ENCODE results near the gene ECT2L. TPM values are rescaled to one million over a fixed set of nuclear protein-coding genes. Genes with fewer than 3 reads are reported as not detected.

The ECT2L gene
- total RNA-seq, 1 experiment from 2014 or later = not detected

DNA sequence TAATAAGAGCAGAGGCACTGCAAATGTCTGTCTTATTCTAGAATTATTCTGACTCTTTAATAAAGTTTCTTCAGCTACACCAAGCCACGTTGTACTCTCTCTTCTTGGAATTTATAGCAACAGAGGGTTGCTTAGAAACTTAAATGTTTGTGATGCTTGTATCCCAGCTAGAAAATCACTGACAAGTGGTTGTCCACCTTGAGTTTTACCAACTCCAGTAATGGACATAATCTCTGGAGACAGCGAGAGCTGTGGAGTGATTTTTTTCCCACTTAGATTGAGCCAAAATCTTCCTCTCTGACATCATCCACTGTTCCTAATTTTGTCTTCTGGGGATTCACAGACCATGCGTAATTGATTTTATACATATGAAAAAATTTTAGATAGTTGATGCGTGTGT, 8.0 kb downstream of the ECT2L start:
- Histone ChIP-seq H3K9me3 (ENCODE audit: low read depth, low read length, poor library complexity, severe bottlenecking) (no peaks in the 10 kb centered on the region), H3K36me3 (ENCODE audit: insufficient read depth, low read length, poor library complexity, severe bottlenecking) (no peaks in the 10 kb centered on the region), H3K4me1 (ENCODE audit: insufficient read depth, low read length, poor library complexity, severe bottlenecking) (no peaks in the 10 kb centered on the region), H3K4me3 (ENCODE audit: low read depth, low read length, poor library complexity, severe bottlenecking) (no peak overlapping the region), H3K27me3 (replicated peaks; ENCODE audit: insufficient read depth, low read depth, low read length, poor library complexity) (no peaks in the 10 kb centered on the region), H3K27ac (ENCODE audit: low read depth, low read length, poor library complexity, severe bottlenecking) (no peak overlapping the region)
- no peak for DNase-seq (ENCODE audit: low spot score)
- intact Hi-C loops (cut with micrococcal nuclease; ENCODE audit: unreplicated experiment) = no loop called here
- TF ChIP-seq, protein P1, sequence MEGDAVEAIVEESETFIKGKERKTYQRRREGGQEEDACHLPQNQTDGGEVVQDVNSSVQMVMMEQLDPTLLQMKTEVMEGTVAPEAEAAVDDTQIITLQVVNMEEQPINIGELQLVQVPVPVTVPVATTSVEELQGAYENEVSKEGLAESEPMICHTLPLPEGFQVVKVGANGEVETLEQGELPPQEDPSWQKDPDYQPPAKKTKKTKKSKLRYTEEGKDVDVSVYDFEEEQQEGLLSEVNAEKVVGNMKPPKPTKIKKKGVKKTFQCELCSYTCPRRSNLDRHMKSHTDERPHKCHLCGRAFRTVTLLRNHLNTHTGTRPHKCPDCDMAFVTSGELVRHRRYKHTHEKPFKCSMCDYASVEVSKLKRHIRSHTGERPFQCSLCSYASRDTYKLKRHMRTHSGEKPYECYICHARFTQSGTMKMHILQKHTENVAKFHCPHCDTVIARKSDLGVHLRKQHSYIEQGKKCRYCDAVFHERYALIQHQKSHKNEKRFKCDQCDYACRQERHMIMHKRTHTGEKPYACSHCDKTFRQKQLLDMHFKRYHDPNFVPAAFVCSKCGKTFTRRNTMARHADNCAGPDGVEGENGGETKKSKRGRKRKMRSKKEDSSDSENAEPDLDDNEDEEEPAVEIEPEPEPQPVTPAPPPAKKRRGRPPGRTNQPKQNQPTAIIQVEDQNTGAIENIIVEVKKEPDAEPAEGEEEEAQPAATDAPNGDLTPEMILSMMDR (conservative IDR thresholded peaks at IDR 0.05; ENCODE audit: low read depth, low read length) = no peak
- no peak for TF ChIP-seq EZH2 (IDR thresholded peaks at IDR 0.05; ENCODE audit: borderline replicate concordance, low read depth, low read length, poor library complexity, severe bottlenecking)
- BruUV-seq (replicated peaks) = no TSS peak
- POLR2A ChIA-PET (ENCODE audit: low non-redundant PET) = no interaction called here
- CTCF ChIA-PET = no interaction called here

DNA sequence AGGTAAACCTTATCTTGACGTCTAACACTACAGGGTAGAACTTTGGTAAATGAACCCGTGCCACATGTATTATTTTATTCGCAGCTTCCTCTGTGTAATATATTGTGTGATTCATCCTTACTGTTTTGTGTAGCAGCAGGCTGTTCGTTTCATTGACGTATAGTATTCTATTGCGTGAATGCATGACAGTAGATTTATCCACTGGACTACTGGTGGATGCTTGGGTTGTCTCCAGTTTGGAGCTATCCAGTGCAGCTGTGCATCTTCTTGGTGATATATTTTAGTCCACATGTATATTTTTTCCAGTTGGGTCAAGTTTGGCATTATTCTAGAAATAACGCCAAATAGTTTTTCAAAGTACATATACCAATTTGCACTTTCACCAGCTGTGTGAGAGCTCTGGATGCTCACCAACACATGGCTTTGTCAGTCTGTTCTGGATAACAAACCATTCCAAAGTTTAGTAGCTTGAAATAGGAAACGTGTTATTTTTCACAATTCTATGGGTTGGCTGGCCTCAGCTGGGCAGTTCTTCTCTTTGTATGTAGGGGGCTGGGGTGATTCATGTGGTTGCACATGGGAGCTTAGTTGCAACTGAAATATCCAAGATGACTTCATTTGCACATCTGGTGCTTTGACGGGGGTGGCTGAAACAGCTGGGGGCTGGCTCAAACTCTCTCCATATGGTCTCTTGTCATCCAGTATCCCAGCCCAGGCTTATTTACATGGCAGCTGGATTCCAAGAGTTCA, 9.3 kb downstream of the ECT2L start:
- no peak overlapping the region for H3K4me3 ChIP-seq (ENCODE audit: low read depth, low read length, poor library complexity, severe bottlenecking)
- ChIA-PET POLR2A (ENCODE audit: low non-redundant PET) (no interaction called here), CTCF (no interaction called here)
- H3K27ac ChIP-seq (ENCODE audit: low read depth, low read length, poor library complexity, severe bottlenecking) = no peak overlapping the region
- H3K36me3 ChIP-seq (ENCODE audit: insufficient read depth, low read length, poor library complexity, severe bottlenecking) = no peaks in the 10 kb centered on the region
- peak; percentile 6 for DNase-seq (ENCODE audit: low spot score)
- TF ChIP-seq, protein P1 (conservative IDR thresholded peaks at IDR 0.05; ENCODE audit: low read depth, low read length) = no peak
- TF ChIP-seq EZH2 (IDR thresholded peaks at IDR 0.05; ENCODE audit: borderline replicate concordance, low read depth, low read length, poor library complexity, severe bottlenecking) = no peak
- no peaks in the 10 kb centered on the region for H3K4me1 ChIP-seq (ENCODE audit: insufficient read depth, low read length, poor library complexity, severe bottlenecking)
- no peaks in the 10 kb centered on the region for H3K27me3 ChIP-seq (replicated peaks; ENCODE audit: insufficient read depth, low read depth, low read length, poor library complexity)
- intact Hi-C loops (cut with micrococcal nuclease; ENCODE audit: unreplicated experiment) = no loop called here
- H3K9me3 ChIP-seq (ENCODE audit: low read depth, low read length, poor library complexity, severe bottlenecking) = no peaks in the 10 kb centered on the region
- BruUV-seq (replicated peaks) = no TSS peak

DNA sequence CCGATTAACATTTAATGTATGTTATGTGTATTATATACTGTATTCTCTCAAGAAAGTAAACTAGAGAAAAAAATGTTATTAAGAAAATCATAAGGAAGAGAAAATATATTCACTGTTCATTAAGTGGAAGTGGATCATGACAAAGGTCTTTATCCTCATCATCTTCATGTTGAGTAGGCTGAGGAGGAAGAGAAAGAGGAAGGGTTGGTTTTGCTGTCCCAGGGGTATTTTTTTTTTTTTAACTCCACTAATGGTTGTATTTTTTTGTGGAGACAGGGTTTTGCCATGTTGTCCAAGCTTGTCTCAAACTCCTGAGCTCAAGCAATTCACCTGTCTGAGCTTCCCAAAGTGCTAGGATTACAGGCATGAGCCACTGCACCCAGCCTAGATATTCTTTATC, 11.0 kb downstream of the ECT2L start:
- Histone ChIP-seq H3K9me3 (ENCODE audit: low read depth, low read length, poor library complexity, severe bottlenecking) (no peaks in the 10 kb centered on the region), H3K36me3 (ENCODE audit: insufficient read depth, low read length, poor library complexity, severe bottlenecking) (no peaks in the 10 kb centered on the region), H3K4me1 (ENCODE audit: insufficient read depth, low read length, poor library complexity, severe bottlenecking) (no peaks in the 10 kb centered on the region), H3K4me3 (ENCODE audit: low read depth, low read length, poor library complexity, severe bottlenecking) (no peak overlapping the region), H3K27me3 (replicated peaks; ENCODE audit: insufficient read depth, low read depth, low read length, poor library complexity) (no peaks in the 10 kb centered on the region), H3K27ac (ENCODE audit: low read depth, low read length, poor library complexity, severe bottlenecking) (no peak overlapping the region)
- POLR2A ChIA-PET (ENCODE audit: low non-redundant PET) = no interaction called here
- no peak for DNase-seq (ENCODE audit: low spot score)
- CTCF ChIA-PET = no interaction called here
- intact Hi-C loops (cut with micrococcal nuclease; ENCODE audit: unreplicated experiment) = no loop called here
- no TSS peak for BruUV-seq (replicated peaks)
- TF ChIP-seq, protein P1 (conservative IDR thresholded peaks at IDR 0.05; ENCODE audit: low read depth, low read length) = no peak
- TF ChIP-seq EZH2 (IDR thresholded peaks at IDR 0.05; ENCODE audit: borderline replicate concordance, low read depth, low read length, poor library complexity, severe bottlenecking) = no peak
